ENCODE measurements around the gene CCDC149.

CCDC149 gene

GRCh38 chr4:24894243-24894642 lies 18.6 kb downstream of the CCDC149 start:
- peaks cover 15% of the 10 kb centered on the region for H3K4me1 ChIP-seq (ENCODE audit: control insufficient read depth, insufficient read depth, low read length)
- H3K9me3 ChIP-seq (ENCODE audit: control insufficient read depth, insufficient read depth, low read depth, low read length) = no peaks in the 10 kb centered on the region
- H3K27ac ChIP-seq (ENCODE audit: low read depth, low read length) = no peak overlapping the region
- H3K36me3 ChIP-seq (ENCODE audit: control insufficient read depth, insufficient read depth, low read length) = no peaks in the 10 kb centered on the region
- no peaks in the 10 kb centered on the region for H3K27me3 ChIP-seq (ENCODE audit: control insufficient read depth, insufficient read depth, low read length)
- no peak overlapping the region for H3K9ac ChIP-seq (ENCODE audit: low read length)
- no peak overlapping the region for H3K4me3 ChIP-seq (ENCODE audit: low read depth, low read length)

- H3K27ac ChIP-seq (ENCODE audit: low read depth, low read length) = no peak overlapping the region
Measured at GRCh38 chr4:24892778-24893177, 20.1 kb downstream of the CCDC149 start.

GRCh38 chr4:24892278-24892677 lies 20.6 kb downstream of the CCDC149 start:
- H3K9me3 ChIP-seq (ENCODE audit: control insufficient read depth, insufficient read depth, low read depth, low read length) = no peaks in the 10 kb centered on the region
- no peak overlapping the region for H3K27ac ChIP-seq (ENCODE audit: low read depth, low read length)
- no peak overlapping the region for H3K9ac ChIP-seq (ENCODE audit: low read length)
- H3K27me3 ChIP-seq (ENCODE audit: control insufficient read depth, insufficient read depth, low read length) = no peaks in the 10 kb centered on the region
- no peaks in the 10 kb centered on the region for H3K36me3 ChIP-seq (ENCODE audit: control insufficient read depth, insufficient read depth, low read length)
- H3K4me1 ChIP-seq (ENCODE audit: control insufficient read depth, insufficient read depth, low read length) = peaks cover 15% of the 10 kb centered on the region
- H3K4me3 ChIP-seq (ENCODE audit: low read depth, low read length) = no peak overlapping the region

More at GRCh38 chr4:24892778-24893177, 20.1 kb downstream of the CCDC149 start:
- Histone ChIP-seq H3K27me3 (ENCODE audit: control insufficient read depth, insufficient read depth, low read length) (no peaks in the 10 kb centered on the region), H3K4me3 (ENCODE audit: low read depth, low read length) (no peak overlapping the region), H3K9ac (ENCODE audit: low read length) (no peak overlapping the region), H3K4me1 (ENCODE audit: control insufficient read depth, insufficient read depth, low read length) (peaks cover 15% of the 10 kb centered on the region), H3K9me3 (ENCODE audit: control insufficient read depth, insufficient read depth, low read depth, low read length) (no peaks in the 10 kb centered on the region), H3K36me3 (ENCODE audit: control insufficient read depth, insufficient read depth, low read length) (no peaks in the 10 kb centered on the region)

GRCh38 chr4:24890561-24891126 lies 22.2 kb downstream of the CCDC149 start:
- Histone ChIP-seq H3K27me3 (ENCODE audit: control insufficient read depth, insufficient read depth, low read length) (no peaks in the 10 kb centered on the region), H3K27ac (ENCODE audit: low read depth, low read length) (no peak overlapping the region), H3K4me1 (ENCODE audit: control insufficient read depth, insufficient read depth, low read length) (peaks cover 10% of the 10 kb centered on the region), H3K9me3 (ENCODE audit: control insufficient read depth, insufficient read depth, low read depth, low read length) (no peaks in the 10 kb centered on the region), H3K4me3 (ENCODE audit: low read depth, low read length) (no peak overlapping the region), H3K9ac (ENCODE audit: low read length) (no peak overlapping the region), H3K36me3 (ENCODE audit: control insufficient read depth, insufficient read depth, low read length) (no peaks in the 10 kb centered on the region)

- Histone ChIP-seq H3K27me3 (ENCODE audit: control insufficient read depth, insufficient read depth, low read length) (no peaks in the 10 kb centered on the region), H3K4me3 (ENCODE audit: low read depth, low read length) (no peak overlapping the region), H3K27ac (ENCODE audit: low read depth, low read length) (no peak overlapping the region), H3K9me3 (ENCODE audit: control insufficient read depth, insufficient read depth, low read depth, low read length) (no peaks in the 10 kb centered on the region), H3K4me1 (ENCODE audit: control insufficient read depth, insufficient read depth, low read length) (peaks cover 8% of the 10 kb centered on the region), H3K36me3 (ENCODE audit: control insufficient read depth, insufficient read depth, low read length) (no peaks in the 10 kb centered on the region), H3K9ac (ENCODE audit: low read length) (no peak overlapping the region)
Measured at GRCh38 chr4:24889991-24890390, 22.9 kb downstream of the CCDC149 start.

- H3K9me3 ChIP-seq (ENCODE audit: control insufficient read depth, insufficient read depth, low read depth, low read length) = no peaks in the 10 kb centered on the region
- no peak overlapping the region for H3K4me3 ChIP-seq (ENCODE audit: low read depth, low read length)
- H3K27me3 ChIP-seq (ENCODE audit: control insufficient read depth, insufficient read depth, low read length) = no peaks in the 10 kb centered on the region
- H3K27ac ChIP-seq (ENCODE audit: low read depth, low read length) = no peak overlapping the region
- H3K36me3 ChIP-seq (ENCODE audit: control insufficient read depth, insufficient read depth, low read length) = no peaks in the 10 kb centered on the region
- no peak overlapping the region for H3K9ac ChIP-seq (ENCODE audit: low read length)
- H3K4me1 ChIP-seq (ENCODE audit: control insufficient read depth, insufficient read depth, low read length) = peaks cover 8% of the 10 kb centered on the region
Measured at GRCh38 chr4:24888475-24889344, 24.1 kb downstream of the CCDC149 start.

GRCh38 chr4:24887881-24888430 lies 24.9 kb downstream of the CCDC149 start:
- Histone ChIP-seq H3K36me3 (ENCODE audit: control insufficient read depth, insufficient read depth, low read length) (no peaks in the 10 kb centered on the region), H3K9ac (ENCODE audit: low read length) (no peak overlapping the region), H3K27ac (ENCODE audit: low read depth, low read length) (no peak overlapping the region), H3K9me3 (ENCODE audit: control insufficient read depth, insufficient read depth, low read depth, low read length) (no peaks in the 10 kb centered on the region), H3K27me3 (ENCODE audit: control insufficient read depth, insufficient read depth, low read length) (no peaks in the 10 kb centered on the region), H3K4me3 (ENCODE audit: low read depth, low read length) (no peak overlapping the region), H3K4me1 (ENCODE audit: control insufficient read depth, insufficient read depth, low read length) (peaks cover 6% of the 10 kb centered on the region)

GRCh38 chr4:24886596-24886995 lies 26.2 kb downstream of the CCDC149 start:
- no peaks in the 10 kb centered on the region for H3K9me3 ChIP-seq (ENCODE audit: control insufficient read depth, insufficient read depth, low read depth, low read length)
- no peak overlapping the region for H3K27ac ChIP-seq (ENCODE audit: low read depth, low read length)
- H3K4me1 ChIP-seq (ENCODE audit: control insufficient read depth, insufficient read depth, low read length) = no peaks in the 10 kb centered on the region; the same call in none of the 2 replicates
- no peak overlapping the region for H3K4me3 ChIP-seq (ENCODE audit: low read depth, low read length)
- no peaks in the 10 kb centered on the region for H3K36me3 ChIP-seq (ENCODE audit: control insufficient read depth, insufficient read depth, low read length)
- no peak overlapping the region for H3K9ac ChIP-seq (ENCODE audit: low read length)
- no peaks in the 10 kb centered on the region for H3K27me3 ChIP-seq (ENCODE audit: control insufficient read depth, insufficient read depth, low read length)

- H3K27ac ChIP-seq (ENCODE audit: low read depth, low read length) = no peak overlapping the region
- H3K4me1 ChIP-seq (ENCODE audit: control insufficient read depth, insufficient read depth, low read length) = no peaks in the 10 kb centered on the region; the same call in none of the 2 replicates
- H3K9me3 ChIP-seq (ENCODE audit: control insufficient read depth, insufficient read depth, low read depth, low read length) = no peaks in the 10 kb centered on the region
- H3K4me3 ChIP-seq (ENCODE audit: low read depth, low read length) = no peak overlapping the region
- H3K9ac ChIP-seq (ENCODE audit: low read length) = no peak overlapping the region
- H3K27me3 ChIP-seq (ENCODE audit: control insufficient read depth, insufficient read depth, low read length) = no peaks in the 10 kb centered on the region
- H3K36me3 ChIP-seq (ENCODE audit: control insufficient read depth, insufficient read depth, low read length) = no peaks in the 10 kb centered on the region
Measured at GRCh38 chr4:24885342-24885741, 27.5 kb downstream of the CCDC149 start.

- H3K36me3 ChIP-seq (ENCODE audit: control insufficient read depth, insufficient read depth, low read length) = no peaks in the 10 kb centered on the region
- no peak overlapping the region for H3K9ac ChIP-seq (ENCODE audit: low read length)
- no peaks in the 10 kb centered on the region for H3K9me3 ChIP-seq (ENCODE audit: control insufficient read depth, insufficient read depth, low read depth, low read length)
- no peak overlapping the region for H3K4me3 ChIP-seq (ENCODE audit: low read depth, low read length)
- H3K4me1 ChIP-seq (ENCODE audit: control insufficient read depth, insufficient read depth, low read length) = no peaks in the 10 kb centered on the region; the same call in none of the 2 replicates
- H3K27me3 ChIP-seq (ENCODE audit: control insufficient read depth, insufficient read depth, low read length) = no peaks in the 10 kb centered on the region
- H3K27ac ChIP-seq (ENCODE audit: low read depth, low read length) = no peak overlapping the region
Measured at GRCh38 chr4:24884902-24885301, 27.9 kb downstream of the CCDC149 start.
